T-helper 1 cell treated with Interleukin-12 subunit alpha and Interleukin-12 subunit beta and Interleukin-4 antibody, amounts not matched to agents 30 μg/mL and 1 μg/mL, for 36 hours (primary cell): ENCODE data around the gene FRMD6.

Experiments
- H3K27ac Mint-ChIP-seq: one replicate; pipeline ENCODE4 v1.8.0; 2021; ENCODE audit warnings: mild to moderate bottlenecking, mixed read lengths
- H3K27me3 Mint-ChIP-seq: one replicate; pipeline ENCODE4 v1.8.0; 2021; ENCODE audit warnings: low read depth, mixed read lengths
- H3K36me3 Mint-ChIP-seq: one replicate; pipeline ENCODE4 v1.8.0; 2021; ENCODE audit warnings: low read depth, mixed read lengths
- H3K4me1 Mint-ChIP-seq: one replicate; pipeline ENCODE4 v1.8.0; 2021; ENCODE audit warnings: low read depth, mixed read lengths
- H3K4me3 Mint-ChIP-seq: one replicate; pipeline ENCODE4 v1.8.0; 2021; ENCODE audit warnings: mild to moderate bottlenecking, moderate library complexity, mixed read lengths
- H3K9me3 Mint-ChIP-seq: one replicate; pipeline ENCODE4 v1.8.0; 2021; ENCODE audit warnings: mixed read lengths

Gene FRMD6

GRCh38 chr14:51707327-51707726, 55.6 kb downstream of the FRMD6 start:
- Mint-ChIP-seq H3K9me3 (no peaks in the 10 kb centered on the region), H3K27ac (no peak overlapping the region), H3K4me1 (no peaks in the 10 kb centered on the region), H3K27me3 (no peaks in the 10 kb centered on the region), H3K4me3 (no peak overlapping the region), H3K36me3 (no peaks in the 10 kb centered on the region)

GRCh38 chr14:51711505-51711904, 59.8 kb downstream of the FRMD6 start:
- Mint-ChIP-seq H3K27me3 (no peaks in the 10 kb centered on the region), H3K36me3 (no peaks in the 10 kb centered on the region), H3K4me1 (no peaks in the 10 kb centered on the region), H3K27ac (no peak overlapping the region), H3K4me3 (no peak overlapping the region), H3K9me3 (no peaks in the 10 kb centered on the region)

GRCh38 chr14:51715250-51715649, 63.5 kb downstream of the FRMD6 start:
- H3K4me1 Mint-ChIP-seq: no peaks in the 10 kb centered on the region
- H3K27ac Mint-ChIP-seq: no peak overlapping the region
- H3K27me3 Mint-ChIP-seq: no peaks in the 10 kb centered on the region
- H3K4me3 Mint-ChIP-seq: no peak overlapping the region
- no peaks in the 10 kb centered on the region for H3K36me3 Mint-ChIP-seq
- no peaks in the 10 kb centered on the region for H3K9me3 Mint-ChIP-seq

GRCh38 chr14:51715742-51716141, 64.0 kb downstream of the FRMD6 start:
- H3K4me1 Mint-ChIP-seq: no peaks in the 10 kb centered on the region
- no peak overlapping the region for H3K27ac Mint-ChIP-seq
- H3K27me3 Mint-ChIP-seq: no peaks in the 10 kb centered on the region
- H3K9me3 Mint-ChIP-seq: no peaks in the 10 kb centered on the region
- H3K4me3 Mint-ChIP-seq: no peak overlapping the region
- no peaks in the 10 kb centered on the region for H3K36me3 Mint-ChIP-seq

GRCh38 chr14:51716610-51717009, 64.9 kb downstream of the FRMD6 start:
- H3K27ac Mint-ChIP-seq: no peak overlapping the region
- no peaks in the 10 kb centered on the region for H3K4me1 Mint-ChIP-seq
- H3K36me3 Mint-ChIP-seq: no peaks in the 10 kb centered on the region
- H3K9me3 Mint-ChIP-seq: no peaks in the 10 kb centered on the region
- H3K27me3 Mint-ChIP-seq: no peaks in the 10 kb centered on the region
- no peak overlapping the region for H3K4me3 Mint-ChIP-seq

GRCh38 chr14:51717766-51718165, 66.1 kb downstream of the FRMD6 start:
- H3K4me3 Mint-ChIP-seq: no peak overlapping the region
- no peak overlapping the region for H3K27ac Mint-ChIP-seq
- H3K36me3 Mint-ChIP-seq: no peaks in the 10 kb centered on the region
- no peaks in the 10 kb centered on the region for H3K4me1 Mint-ChIP-seq
- H3K27me3 Mint-ChIP-seq: no peaks in the 10 kb centered on the region
- no peaks in the 10 kb centered on the region for H3K9me3 Mint-ChIP-seq

GRCh38 chr14:51719955-51720354, 68.2 kb downstream of the FRMD6 start:
- Mint-ChIP-seq H3K9me3 (no peaks in the 10 kb centered on the region), H3K4me3 (no peak overlapping the region), H3K36me3 (no peaks in the 10 kb centered on the region), H3K4me1 (no peaks in the 10 kb centered on the region), H3K27me3 (no peaks in the 10 kb centered on the region), H3K27ac (no peak overlapping the region)

- Mint-ChIP-seq H3K27me3 (no peaks in the 10 kb centered on the region), H3K9me3 (no peaks in the 10 kb centered on the region), H3K4me1 (no peaks in the 10 kb centered on the region), H3K27ac (no peak overlapping the region), H3K4me3 (no peak overlapping the region), H3K36me3 (no peaks in the 10 kb centered on the region)
Measured at GRCh38 chr14:51723990-51724389, 72.3 kb downstream of the FRMD6 start.

- no peaks in the 10 kb centered on the region for H3K36me3 Mint-ChIP-seq
- H3K27ac Mint-ChIP-seq: no peak overlapping the region
- H3K4me3 Mint-ChIP-seq: no peak overlapping the region
- H3K27me3 Mint-ChIP-seq: no peaks in the 10 kb centered on the region
- no peaks in the 10 kb centered on the region for H3K9me3 Mint-ChIP-seq
- H3K4me1 Mint-ChIP-seq: no peaks in the 10 kb centered on the region
Measured at GRCh38 chr14:51724650-51725049, 72.9 kb downstream of the FRMD6 start.

- Mint-ChIP-seq H3K9me3 (no peaks in the 10 kb centered on the region), H3K4me3 (no peak overlapping the region), H3K4me1 (no peaks in the 10 kb centered on the region), H3K27ac (no peak overlapping the region), H3K36me3 (no peaks in the 10 kb centered on the region), H3K27me3 (no peaks in the 10 kb centered on the region)
Measured at GRCh38 chr14:51725061-51725460, 73.4 kb downstream of the FRMD6 start.

- Mint-ChIP-seq H3K27me3 (no peaks in the 10 kb centered on the region), H3K4me3 (no peak overlapping the region), H3K27ac (no peak overlapping the region), H3K4me1 (no peaks in the 10 kb centered on the region), H3K9me3 (no peaks in the 10 kb centered on the region), H3K36me3 (no peaks in the 10 kb centered on the region)
Measured at GRCh38 chr14:51726166-51726899, 74.6 kb downstream of the FRMD6 start.

- Mint-ChIP-seq H3K9me3 (no peaks in the 10 kb centered on the region), H3K4me1 (no peaks in the 10 kb centered on the region), H3K27ac (no peak overlapping the region), H3K4me3 (no peak overlapping the region), H3K36me3 (no peaks in the 10 kb centered on the region), H3K27me3 (no peaks in the 10 kb centered on the region)
Measured at GRCh38 chr14:51727526-51727925, 75.8 kb downstream of the FRMD6 start.

- H3K27me3 Mint-ChIP-seq: peaks cover 8% of the 10 kb centered on the region
- H3K27ac Mint-ChIP-seq: no peak overlapping the region
- no peaks in the 10 kb centered on the region for H3K9me3 Mint-ChIP-seq
- H3K36me3 Mint-ChIP-seq: no peaks in the 10 kb centered on the region
- H3K4me1 Mint-ChIP-seq: no peaks in the 10 kb centered on the region
- H3K4me3 Mint-ChIP-seq: no peak overlapping the region
Measured at GRCh38 chr14:51730098-51730497, 78.4 kb downstream of the FRMD6 start.

- H3K4me3 Mint-ChIP-seq: no peak overlapping the region
- no peaks in the 10 kb centered on the region for H3K9me3 Mint-ChIP-seq
- H3K27ac Mint-ChIP-seq: no peak overlapping the region
- peaks cover 8% of the 10 kb centered on the region for H3K27me3 Mint-ChIP-seq
- H3K4me1 Mint-ChIP-seq: no peaks in the 10 kb centered on the region
- no peaks in the 10 kb centered on the region for H3K36me3 Mint-ChIP-seq
Measured at GRCh38 chr14:51730684-51731083, 79.0 kb downstream of the FRMD6 start.

- H3K4me3 Mint-ChIP-seq: no peak overlapping the region
- H3K27me3 Mint-ChIP-seq: peaks cover 16% of the 10 kb centered on the region
- no peaks in the 10 kb centered on the region for H3K9me3 Mint-ChIP-seq
- no peak overlapping the region for H3K27ac Mint-ChIP-seq
- no peaks in the 10 kb centered on the region for H3K4me1 Mint-ChIP-seq
- no peaks in the 10 kb centered on the region for H3K36me3 Mint-ChIP-seq
Measured at GRCh38 chr14:51732494-51733112, 80.9 kb downstream of the FRMD6 start.
